ENCODE data around the gene SEC14L1.
"Not testable (repeated sequence)": the region's sequence is repeated elsewhere in the genome, so short reads cannot be mapped to it uniquely, and the experiment has no call there.

Gene SEC14L1

GRCh38 chr17:77142689-77143088 is 1.9 kb downstream of the SEC14L1 start:
- no peak for DNase-seq

- DNase-seq, result no peak
These were observed 2.5 kb downstream of the SEC14L1 start for GRCh38 chr17:77143306-77143705.

- no peak for DNase-seq
These were observed 3.5 kb downstream of the SEC14L1 start for GRCh38 chr17:77144227-77144626.

GRCh38 chr17:77145224-77145611 is 4.4 kb downstream of the SEC14L1 start:
- no peak for DNase-seq

- DNase-seq, result no peak
These were observed 5.0 kb downstream of the SEC14L1 start for GRCh38 chr17:77145612-77146245.

- DNase-seq, result no peak
These were observed 5.5 kb downstream of the SEC14L1 start for GRCh38 chr17:77146246-77146632.

GRCh38 chr17:77146882-77147281 is 6.1 kb downstream of the SEC14L1 start:
- no peak for DNase-seq

- no peak for DNase-seq
These were observed 6.6 kb downstream of the SEC14L1 start for GRCh38 chr17:77147357-77147801.

- no peak for DNase-seq
These were observed 7.5 kb downstream of the SEC14L1 start for GRCh38 chr17:77148077-77148939.

GRCh38 chr17:77148940-77149510 is 8.3 kb downstream of the SEC14L1 start:
- DNase-seq, result no peak

GRCh38 chr17:77150196-77150595 is 9.4 kb downstream of the SEC14L1 start:
- no peak for DNase-seq

- DNase-seq, result no peak
These were observed 10.4 kb downstream of the SEC14L1 start for GRCh38 chr17:77151186-77151585.

- not testable (repeated sequence) for DNase-seq
These were observed 11.3 kb downstream of the SEC14L1 start for GRCh38 chr17:77152056-77152455.

- DNase-seq, result no peak
These were observed 12.7 kb downstream of the SEC14L1 start for GRCh38 chr17:77153472-77153871.

- DNase-seq, result no peak
These were observed 13.3 kb downstream of the SEC14L1 start for GRCh38 chr17:77153999-77154586.

GRCh38 chr17:77155125-77155524 is 14.4 kb downstream of the SEC14L1 start:
- no peak for DNase-seq

- not testable (repeated sequence) for DNase-seq
These were observed 17.0 kb downstream of the SEC14L1 start for GRCh38 chr17:77157766-77158165.

- DNase-seq, result no peak
These were observed 19.5 kb downstream of the SEC14L1 start for GRCh38 chr17:77160091-77160874.

- no peak for DNase-seq
These were observed 20.2 kb downstream of the SEC14L1 start for GRCh38 chr17:77160875-77161530.

GRCh38 chr17:77161953-77162352 is 21.2 kb downstream of the SEC14L1 start:
- DNase-seq, result no peak

- DNase-seq, result no peak
These were observed 22.2 kb downstream of the SEC14L1 start for GRCh38 chr17:77163001-77163400.
